ENCODE data around the gene SOWAHA. TPM values are rescaled to one million over a fixed set of nuclear protein-coding genes. Genes with fewer than 3 reads are reported as not detected.

The SOWAHA gene
- total and polyA plus RNA-seq, 9 donors: 0.05 to 2.2 (median 0.48) TPM; not detected in 1

DNA sequence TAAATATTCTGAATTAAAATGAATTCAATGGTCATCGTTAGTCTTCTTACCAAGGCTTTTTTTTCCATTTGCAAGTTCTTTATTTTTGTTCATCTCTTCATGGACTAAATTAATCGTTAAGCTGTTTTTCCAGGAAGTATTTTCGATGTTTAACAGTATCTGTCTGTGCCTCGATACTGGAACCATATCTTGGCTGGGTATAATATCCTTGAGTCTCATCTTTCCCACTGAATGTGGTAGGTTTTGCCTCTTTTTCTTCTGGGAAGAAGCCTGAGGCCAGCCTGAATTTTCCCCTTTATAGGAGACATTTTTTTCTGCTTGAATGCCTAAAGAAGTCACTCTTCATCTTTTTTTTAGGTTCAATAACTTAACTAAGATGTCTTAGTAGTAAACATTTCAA is 32.1 kb upstream of the SOWAHA start:
- no peaks in the 10 kb centered on the region for H3K9me3 ChIP-seq
- H3K4me1 ChIP-seq (ENCODE audit: insufficient read depth): peaks cover 4% of the 10 kb centered on the region
- no peak for DNase-seq
- H3K27ac ChIP-seq: no peak overlapping the region
- no peaks in the 10 kb centered on the region for H3K36me3 ChIP-seq
- TF ChIP-seq POLR2A (IDR thresholded peaks at IDR 0.05) (no peak), EP300 (IDR thresholded peaks at IDR 0.05) (no peak)
- TF ChIP-seq, protein P1, sequence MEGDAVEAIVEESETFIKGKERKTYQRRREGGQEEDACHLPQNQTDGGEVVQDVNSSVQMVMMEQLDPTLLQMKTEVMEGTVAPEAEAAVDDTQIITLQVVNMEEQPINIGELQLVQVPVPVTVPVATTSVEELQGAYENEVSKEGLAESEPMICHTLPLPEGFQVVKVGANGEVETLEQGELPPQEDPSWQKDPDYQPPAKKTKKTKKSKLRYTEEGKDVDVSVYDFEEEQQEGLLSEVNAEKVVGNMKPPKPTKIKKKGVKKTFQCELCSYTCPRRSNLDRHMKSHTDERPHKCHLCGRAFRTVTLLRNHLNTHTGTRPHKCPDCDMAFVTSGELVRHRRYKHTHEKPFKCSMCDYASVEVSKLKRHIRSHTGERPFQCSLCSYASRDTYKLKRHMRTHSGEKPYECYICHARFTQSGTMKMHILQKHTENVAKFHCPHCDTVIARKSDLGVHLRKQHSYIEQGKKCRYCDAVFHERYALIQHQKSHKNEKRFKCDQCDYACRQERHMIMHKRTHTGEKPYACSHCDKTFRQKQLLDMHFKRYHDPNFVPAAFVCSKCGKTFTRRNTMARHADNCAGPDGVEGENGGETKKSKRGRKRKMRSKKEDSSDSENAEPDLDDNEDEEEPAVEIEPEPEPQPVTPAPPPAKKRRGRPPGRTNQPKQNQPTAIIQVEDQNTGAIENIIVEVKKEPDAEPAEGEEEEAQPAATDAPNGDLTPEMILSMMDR (IDR thresholded peaks at IDR 0.05): no peak
- no peaks in the 10 kb centered on the region for H3K27me3 ChIP-seq
- whole genome bisulfite sequencing, 3 donors: 21 to 71% (median 37%) methylated on average over 4 of the region's 4 CpGs
- intact Hi-C loops (cut with DNase I): no loop called here
- H3K4me3 ChIP-seq: no peak overlapping the region

DNA sequence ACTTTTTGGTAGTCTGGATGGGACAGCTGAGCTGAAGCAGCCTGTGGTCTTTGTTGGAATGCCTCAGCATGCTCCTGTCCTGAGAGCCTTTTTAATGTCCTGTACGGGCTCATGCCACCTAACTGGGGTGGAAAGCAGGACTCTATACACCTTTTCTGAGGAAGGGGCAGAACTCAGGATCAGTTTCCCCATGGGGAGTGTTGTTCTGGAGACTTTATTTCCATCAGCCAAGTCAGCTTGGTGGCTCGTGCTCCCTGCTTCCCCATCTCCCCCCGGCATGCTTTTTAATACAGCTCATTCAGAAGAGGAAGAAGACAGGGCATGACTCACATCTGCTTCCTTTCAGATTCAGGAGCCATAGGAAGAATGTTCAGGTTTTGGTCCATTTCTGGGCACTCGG is 31.0 kb upstream of the SOWAHA start:
- Histone ChIP-seq H3K36me3 (no peaks in the 10 kb centered on the region), H3K4me1 (ENCODE audit: insufficient read depth) (peaks cover 3% of the 10 kb centered on the region), H3K4me3 (no peak overlapping the region), H3K9me3 (no peaks in the 10 kb centered on the region), H3K27ac (no peak overlapping the region), H3K27me3 (no peaks in the 10 kb centered on the region)
- DNase-seq: no peak
- TF ChIP-seq POLR2A (IDR thresholded peaks at IDR 0.05): no peak
- TF ChIP-seq EP300 (IDR thresholded peaks at IDR 0.05): no peak
- TF ChIP-seq, protein P1 (IDR thresholded peaks at IDR 0.05): no peak
- WGBS, 3 donors: 72 to 82% (median 76%) methylated on average over 4 of the region's 4 CpGs
- intact Hi-C loops (cut with DNase I): no loop called here

DNA sequence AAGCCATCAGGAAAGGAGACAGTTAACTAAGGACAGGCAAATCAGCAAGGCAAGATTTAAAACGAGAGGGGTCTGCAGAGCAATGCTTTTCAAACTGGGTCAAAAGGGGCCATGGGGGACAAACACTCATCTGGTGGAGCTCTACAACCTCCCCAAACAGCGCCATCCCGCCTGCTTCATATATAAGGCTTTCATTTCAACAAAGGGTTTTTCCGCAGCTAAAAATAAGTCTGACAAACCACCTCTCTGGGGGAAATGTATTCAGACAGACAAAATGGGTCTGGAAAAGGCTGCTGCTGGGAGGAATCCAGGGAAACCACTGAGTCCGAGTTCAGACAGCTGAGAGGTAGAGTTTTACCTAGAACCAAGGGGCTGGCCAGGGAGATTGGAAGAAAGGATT is 27.7 kb upstream of the SOWAHA start:
- 68 to 76% (median 73%) methylated on average over 5 of the region's 5 CpGs for WGBS, 3 donors
- Histone ChIP-seq H3K4me3 (no peak overlapping the region), H3K4me1 (ENCODE audit: insufficient read depth) (no peaks in the 10 kb centered on the region), H3K27me3 (no peaks in the 10 kb centered on the region), H3K36me3 (no peaks in the 10 kb centered on the region), H3K27ac (no peak overlapping the region), H3K9me3 (no peaks in the 10 kb centered on the region)
- intact Hi-C loops (cut with DNase I): no loop called here
- DNase-seq: no peak
- TF ChIP-seq POLR2A (IDR thresholded peaks at IDR 0.05) (no peak), EP300 (IDR thresholded peaks at IDR 0.05) (no peak)
- TF ChIP-seq, protein P1 (IDR thresholded peaks at IDR 0.05): no peak

DNA sequence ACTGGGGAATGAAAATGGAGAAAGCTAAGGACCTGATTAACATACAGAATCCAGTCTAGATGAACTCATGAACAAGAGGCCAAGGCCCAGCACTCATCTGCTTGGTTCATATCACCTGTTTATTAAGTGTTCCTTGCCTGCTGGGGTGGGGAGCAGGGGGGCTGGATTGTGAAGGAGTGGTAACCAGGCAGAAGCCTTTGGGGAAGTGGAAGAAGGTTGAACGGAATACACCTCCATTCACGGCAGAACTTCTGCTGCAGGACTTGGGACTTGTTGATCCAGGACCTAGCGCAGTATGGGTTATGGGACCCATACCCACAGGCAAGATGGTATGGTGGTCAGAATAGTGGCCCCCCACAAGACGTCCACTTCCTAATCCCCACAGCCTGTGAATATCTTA is 27.2 kb upstream of the SOWAHA start:
- no peaks in the 10 kb centered on the region for H3K4me1 ChIP-seq (ENCODE audit: insufficient read depth)
- no peak for DNase-seq
- no peaks in the 10 kb centered on the region for H3K27me3 ChIP-seq
- intact Hi-C loops (cut with DNase I): no loop called here
- no peaks in the 10 kb centered on the region for H3K9me3 ChIP-seq
- 94 to 96% (median 94%) methylated on average over 4 of the region's 4 CpGs for WGBS, 3 donors
- no peak overlapping the region for H3K27ac ChIP-seq
- no peak overlapping the region for H3K4me3 ChIP-seq
- no peaks in the 10 kb centered on the region for H3K36me3 ChIP-seq
- TF ChIP-seq EP300 (IDR thresholded peaks at IDR 0.05) (no peak), POLR2A (IDR thresholded peaks at IDR 0.05) (no peak)
- TF ChIP-seq, protein P1 (IDR thresholded peaks at IDR 0.05): no peak

DNA sequence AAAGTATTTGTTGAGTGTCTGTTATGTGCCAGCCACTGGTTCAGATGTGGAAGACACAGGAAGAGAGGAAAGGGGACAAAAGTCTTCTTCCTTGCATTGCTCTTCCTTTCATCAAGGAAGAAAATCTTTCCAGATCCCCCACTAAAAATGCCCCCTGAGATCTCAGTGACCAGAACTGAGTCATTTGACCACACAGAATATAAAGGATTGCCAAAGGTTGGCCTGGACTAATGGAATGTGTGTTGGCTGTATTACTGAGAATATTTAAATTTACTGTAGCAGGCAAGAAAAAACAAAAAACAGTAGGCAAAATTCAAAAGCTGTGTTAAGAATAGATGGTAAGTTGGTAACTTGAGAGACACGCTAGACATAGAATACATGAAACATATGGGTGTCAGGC is 26.0 kb upstream of the SOWAHA start:
- intact Hi-C loops (cut with DNase I): no loop called here
- TF ChIP-seq, protein P1 (IDR thresholded peaks at IDR 0.05): no peak
- TF ChIP-seq EP300 (IDR thresholded peaks at IDR 0.05) (no peak), POLR2A (IDR thresholded peaks at IDR 0.05) (no peak)
- Histone ChIP-seq H3K36me3 (no peaks in the 10 kb centered on the region), H3K27ac (no peak overlapping the region), H3K4me1 (ENCODE audit: insufficient read depth) (no peaks in the 10 kb centered on the region), H3K9me3 (no peaks in the 10 kb centered on the region), H3K4me3 (no peak overlapping the region), H3K27me3 (no peaks in the 10 kb centered on the region)
- no peak for DNase-seq
- 74 to 89% (median 78%) methylated on average over 1 of the region's 1 CpG for WGBS, 3 donors

All from ovary (tissue), 9 donors.